ENCODE data around the gene STUM.

Gene STUM

GRCh38 chr1:226639631-226640061 is 91.1 kb downstream of the STUM start:
- no peak for DNase-seq (ENCODE audit: low read depth in 2 of 2)

DNA sequence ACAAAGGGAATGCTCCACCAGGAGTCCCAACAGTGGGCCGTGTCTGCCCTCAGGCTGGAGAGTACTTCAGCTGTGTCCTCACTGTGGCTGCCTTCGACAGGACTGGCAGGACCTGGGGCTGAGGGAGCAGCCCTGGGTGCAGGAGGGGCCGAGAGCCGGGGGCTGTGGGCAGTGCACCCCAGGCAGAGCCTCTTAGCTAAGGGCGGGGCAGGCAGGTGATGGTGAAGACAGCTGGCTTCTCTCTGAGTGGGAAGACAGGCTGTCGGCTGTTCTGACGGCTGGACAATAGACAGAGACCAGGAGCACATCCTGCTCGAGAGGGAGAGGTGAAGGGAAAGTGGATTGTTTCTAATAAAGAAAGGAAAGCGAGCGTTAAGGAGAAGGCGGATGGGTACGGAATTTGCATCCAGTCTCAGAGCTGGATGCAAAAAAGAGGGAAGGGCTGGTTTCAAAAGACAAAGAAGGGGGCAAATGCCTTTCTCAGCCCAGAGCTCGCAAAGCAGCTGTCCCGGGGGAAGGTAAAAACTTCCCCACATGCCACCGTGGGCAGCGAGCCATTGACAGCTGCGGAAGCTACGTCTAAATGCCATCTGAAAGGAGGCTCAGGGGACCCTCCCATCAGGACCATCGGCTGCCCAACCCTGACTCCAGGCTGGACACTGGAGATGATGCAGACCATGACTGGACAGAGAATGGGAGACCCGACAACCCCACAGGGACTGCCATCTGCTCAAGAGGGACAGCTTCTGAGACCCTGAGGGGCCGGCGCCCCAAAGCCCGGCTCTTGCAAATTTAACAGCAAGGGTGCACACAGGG is 92.0 kb downstream of the STUM start:
- no peak for DNase-seq (ENCODE audit: low read depth in 2 of 2)

- DNase-seq (ENCODE audit: low read depth in 2 of 2) = no peak
Measured at GRCh38 chr1:226641671-226642231, 93.2 kb downstream of the STUM start.

GRCh38 chr1:226642421-226642820 is 93.9 kb downstream of the STUM start:
- DNase-seq (ENCODE audit: low read depth in 2 of 2) = no peak

DNA sequence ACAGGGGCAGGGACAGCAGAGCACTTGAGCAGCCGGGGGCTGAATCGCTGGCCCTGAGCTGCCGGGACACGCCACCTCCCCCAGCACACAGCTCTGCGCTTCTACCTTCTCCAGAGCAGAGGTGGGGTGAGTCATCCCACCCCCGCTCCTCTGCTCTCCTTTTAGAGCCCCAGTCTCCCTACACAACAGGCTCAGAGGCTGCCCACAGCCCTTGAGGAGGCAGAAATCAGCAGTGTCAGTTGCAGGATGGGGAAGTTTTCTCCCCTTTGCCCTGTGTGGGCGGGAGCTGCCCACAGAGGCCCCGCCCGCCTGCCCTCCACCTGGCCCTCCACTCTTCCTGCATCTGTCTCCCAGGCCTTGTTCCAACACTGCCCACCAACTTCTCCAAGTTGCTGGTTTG is 94.6 kb downstream of the STUM start:
- DNase-seq (ENCODE audit: low read depth in 2 of 2) = peak; percentile 68 to 72

DNA sequence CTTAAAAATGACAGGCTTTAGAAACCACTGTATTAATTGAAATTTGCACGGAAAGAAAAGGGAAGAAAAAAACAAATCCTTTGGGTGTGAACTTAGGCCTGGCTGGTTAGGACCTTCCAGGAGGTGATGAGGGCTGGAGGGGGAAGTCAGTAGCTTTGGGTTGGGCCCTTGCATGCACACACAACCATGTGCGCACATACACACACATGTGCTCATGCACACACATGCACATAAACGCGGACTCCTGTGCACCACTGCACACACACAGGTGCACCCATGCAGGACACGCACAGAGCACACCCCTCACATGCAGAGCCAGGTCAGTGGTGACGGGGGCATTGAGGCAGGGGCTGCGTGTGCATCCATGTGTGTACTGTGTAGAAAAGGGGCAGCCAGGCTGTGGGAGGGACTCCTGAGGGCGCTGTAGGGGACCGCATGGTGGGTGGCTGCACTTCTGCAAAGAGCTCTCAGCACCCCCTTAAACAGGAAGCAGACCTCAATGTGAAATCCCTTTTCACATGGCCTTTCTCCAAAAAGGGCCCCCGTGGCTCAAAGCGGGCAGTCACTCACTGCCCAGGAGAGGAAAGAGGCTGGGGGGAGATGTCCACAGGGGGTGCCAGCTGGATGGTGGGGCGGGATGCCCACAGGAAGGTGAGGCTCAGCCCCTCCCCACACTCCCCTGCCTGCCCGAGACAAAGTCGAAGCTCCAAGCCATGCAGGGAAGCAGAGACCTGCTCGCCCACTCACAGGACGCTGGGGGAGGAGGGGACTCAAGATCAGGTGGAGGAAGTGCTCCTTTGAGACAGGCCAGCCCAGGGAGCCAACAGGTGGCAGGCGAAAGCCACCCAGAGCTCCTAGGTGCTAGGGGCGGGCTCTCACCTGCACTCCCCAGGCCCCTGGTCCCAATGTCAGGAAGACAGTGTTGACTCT is 95.3 kb downstream of the STUM start:
- DNase-seq (ENCODE audit: low read depth in 2 of 2) = no peak

DNA sequence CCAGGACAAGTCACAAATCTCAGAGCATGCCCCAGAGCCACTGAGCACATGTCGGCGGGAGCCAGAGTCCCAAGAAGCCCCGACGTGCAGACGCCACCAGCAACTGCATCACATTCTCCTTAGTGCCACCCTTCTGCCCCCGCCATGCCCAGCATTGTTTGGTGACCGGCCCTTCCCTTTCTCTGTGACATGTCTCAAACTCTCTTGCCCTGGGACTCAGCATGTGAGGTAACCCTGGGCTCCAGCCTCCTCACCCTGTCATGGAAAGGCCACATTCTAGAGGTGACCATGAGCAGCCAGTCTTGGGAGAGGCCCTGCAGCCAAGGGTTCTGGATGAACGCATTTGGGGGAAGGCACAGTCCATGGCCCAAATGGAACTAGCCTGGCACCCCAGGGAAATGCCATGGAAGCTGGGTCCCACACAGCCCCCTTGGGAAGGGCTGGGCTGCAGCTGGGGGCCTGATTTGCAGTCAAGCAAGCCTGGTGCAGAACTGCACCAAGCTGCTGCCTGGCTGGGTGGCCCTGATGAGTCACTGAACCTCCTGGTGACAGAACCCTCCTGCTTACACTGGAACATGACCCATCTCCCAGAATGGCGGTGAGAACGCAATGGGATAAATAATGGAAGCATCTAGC is 96.1 kb downstream of the STUM start:
- DNase-seq (ENCODE audit: low read depth in 2 of 2) = no peak

- DNase-seq (ENCODE audit: low read depth in 2 of 2) = no peak
Measured at GRCh38 chr1:226645279-226645976, 96.9 kb downstream of the STUM start.

GRCh38 chr1:226646026-226646869 is 97.7 kb downstream of the STUM start:
- DNase-seq (ENCODE audit: low read depth in 2 of 2) = no peak

DNA sequence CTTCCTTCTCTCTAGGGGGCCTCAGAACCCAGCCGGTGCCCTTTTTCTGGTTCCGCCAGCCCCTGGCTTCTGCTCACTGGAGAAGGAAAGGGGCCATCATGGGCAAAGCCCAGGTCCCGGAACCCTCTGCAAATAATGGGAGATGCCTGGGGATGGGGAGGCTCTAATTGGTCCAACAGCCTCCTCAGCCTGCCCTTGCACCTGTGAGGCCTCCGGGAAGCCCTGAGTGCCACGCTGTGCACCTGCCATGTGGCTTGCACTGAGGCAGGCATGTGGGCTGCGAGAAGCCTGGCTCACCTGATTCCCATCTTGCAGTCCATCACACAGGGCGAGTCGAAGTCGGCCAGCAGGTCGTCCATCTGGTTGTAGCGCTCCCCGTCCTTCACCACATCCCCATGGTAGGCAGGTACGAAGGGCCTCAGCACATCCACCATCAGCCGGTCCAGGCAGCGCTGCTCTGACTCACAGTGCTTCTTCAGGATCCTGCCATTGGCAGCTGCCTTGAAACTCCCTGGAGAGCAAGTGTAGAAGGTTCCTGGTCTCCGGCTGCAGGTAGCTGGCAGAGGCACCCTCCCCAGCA is 98.4 kb downstream of the STUM start:
- DNase-seq (ENCODE audit: low read depth in 2 of 2) = no peak

GRCh38 chr1:226647719-226648118 is 99.2 kb downstream of the STUM start:
- DNase-seq (ENCODE audit: low read depth in 2 of 2) = no peak

DNA sequence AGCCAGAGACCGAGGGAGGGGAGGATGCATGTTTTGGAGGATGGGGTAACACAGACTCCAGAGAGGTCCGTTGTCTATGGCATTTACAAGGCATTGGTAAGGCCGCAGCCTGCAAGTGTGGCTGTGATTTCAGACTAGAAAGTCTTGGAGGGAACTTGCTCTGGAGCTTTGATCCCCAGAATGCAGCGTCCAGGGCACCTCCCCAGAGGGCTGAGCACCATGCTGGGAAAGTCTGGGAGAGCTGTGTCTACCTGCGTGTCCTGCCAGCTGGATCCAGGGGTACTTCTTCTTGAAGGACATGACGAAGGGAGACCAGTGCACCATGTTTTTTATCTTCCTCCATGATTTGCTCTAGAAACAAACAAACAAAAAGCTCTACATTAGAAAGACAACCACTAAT is 99.9 kb downstream of the STUM start:
- no peak for DNase-seq (ENCODE audit: low read depth in 2 of 2)

DNA sequence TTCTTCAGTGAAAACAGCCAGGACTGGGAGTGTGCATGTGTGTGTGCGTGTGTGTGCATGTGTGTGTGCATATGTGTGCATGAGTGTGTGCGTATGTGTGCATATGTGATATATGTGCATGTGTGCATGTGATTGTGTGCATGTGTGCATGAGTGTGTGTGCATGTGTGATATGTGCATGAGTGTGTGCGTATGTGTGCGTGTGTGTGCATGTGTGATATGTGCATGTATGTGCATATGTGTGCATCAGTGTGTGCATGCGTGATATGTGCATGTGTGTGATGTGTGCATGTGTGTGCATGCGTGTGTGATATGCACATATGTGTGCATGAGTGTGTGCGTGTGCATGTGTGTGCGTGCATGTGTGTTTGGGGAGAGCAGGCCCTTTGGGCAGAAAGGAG is 100.7 kb downstream of the STUM start:
- no peak for DNase-seq (ENCODE audit: low read depth in 2 of 2)

DNA sequence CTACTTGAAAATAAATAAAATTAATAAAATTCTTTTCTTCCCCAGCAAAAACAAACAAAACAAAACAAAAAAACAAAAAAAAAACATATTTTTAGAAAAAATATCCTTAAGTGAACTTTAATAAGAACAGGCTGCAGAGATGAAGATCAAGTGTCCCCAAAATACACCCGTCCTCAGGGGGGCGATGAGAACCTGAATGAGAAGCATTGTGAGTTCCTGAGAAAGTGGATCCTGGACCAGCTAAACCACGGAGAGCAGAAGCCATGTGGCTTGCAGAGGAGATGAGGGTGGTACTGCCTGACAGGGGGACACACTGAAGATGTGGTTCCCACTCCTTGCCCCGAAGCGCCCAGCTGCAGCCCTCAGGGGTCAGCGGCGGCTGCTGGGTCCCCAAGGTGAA is 101.2 kb downstream of the STUM start:
- no peak for DNase-seq (ENCODE audit: low read depth in 2 of 2)

DNA sequence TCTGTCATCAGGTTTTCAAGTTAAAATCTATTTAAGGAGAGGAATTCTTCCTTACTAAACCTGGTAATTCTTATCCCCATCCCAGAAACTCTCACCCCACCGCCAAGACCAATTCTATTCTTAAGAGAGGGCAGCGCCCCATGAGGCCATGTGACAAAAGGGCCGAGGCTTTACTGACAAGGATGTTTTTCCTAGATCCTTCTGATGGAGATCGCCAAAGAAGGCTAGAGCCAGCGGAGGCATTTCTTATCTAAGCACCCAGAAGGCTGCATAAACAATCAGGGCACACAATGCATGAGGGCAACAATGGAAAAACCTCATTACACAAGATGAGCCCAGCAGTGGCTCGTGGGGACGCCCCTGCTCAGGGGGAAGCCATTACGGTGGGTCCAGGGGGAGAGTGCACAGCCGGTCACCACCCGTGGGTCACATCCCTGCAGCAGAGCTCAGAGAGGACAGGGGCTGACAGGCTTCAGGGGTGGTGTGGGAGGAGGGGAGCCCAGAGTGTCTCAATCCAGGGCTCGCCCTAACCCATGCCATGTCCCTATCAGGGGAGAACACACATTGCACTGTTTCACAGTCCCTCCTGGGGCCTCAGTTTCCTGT is 101.8 kb downstream of the STUM start:
- no peak for DNase-seq (ENCODE audit: low read depth in 2 of 2)

GRCh38 chr1:226651041-226651731 is 102.6 kb downstream of the STUM start:
- no peak for DNase-seq (ENCODE audit: low read depth in 2 of 2)

GRCh38 chr1:226651732-226652105 is 103.2 kb downstream of the STUM start:
- DNase-seq (ENCODE audit: low read depth in 2 of 2) = no peak

DNA sequence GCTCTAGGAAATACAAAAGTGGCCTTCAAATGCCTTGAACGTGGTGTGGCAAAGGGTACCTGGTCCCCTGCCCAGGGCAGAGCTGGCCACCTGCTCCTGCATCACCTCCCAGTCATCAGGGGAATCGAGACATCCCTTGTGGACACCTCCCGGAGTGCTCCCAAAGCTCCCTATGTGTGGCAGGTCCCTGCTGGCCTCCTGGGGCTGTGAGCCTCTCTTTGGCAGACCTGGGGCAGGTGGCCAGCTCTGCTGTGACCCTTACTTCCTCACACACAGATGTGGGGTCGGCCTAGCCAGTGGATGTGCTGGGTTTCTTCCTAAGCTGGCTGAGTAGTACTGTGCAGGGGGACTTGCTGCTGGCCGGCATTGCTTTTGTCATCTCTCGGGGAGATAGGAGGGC is 104.0 kb downstream of the STUM start:
- no peak for DNase-seq (ENCODE audit: low read depth in 2 of 2)

DNA sequence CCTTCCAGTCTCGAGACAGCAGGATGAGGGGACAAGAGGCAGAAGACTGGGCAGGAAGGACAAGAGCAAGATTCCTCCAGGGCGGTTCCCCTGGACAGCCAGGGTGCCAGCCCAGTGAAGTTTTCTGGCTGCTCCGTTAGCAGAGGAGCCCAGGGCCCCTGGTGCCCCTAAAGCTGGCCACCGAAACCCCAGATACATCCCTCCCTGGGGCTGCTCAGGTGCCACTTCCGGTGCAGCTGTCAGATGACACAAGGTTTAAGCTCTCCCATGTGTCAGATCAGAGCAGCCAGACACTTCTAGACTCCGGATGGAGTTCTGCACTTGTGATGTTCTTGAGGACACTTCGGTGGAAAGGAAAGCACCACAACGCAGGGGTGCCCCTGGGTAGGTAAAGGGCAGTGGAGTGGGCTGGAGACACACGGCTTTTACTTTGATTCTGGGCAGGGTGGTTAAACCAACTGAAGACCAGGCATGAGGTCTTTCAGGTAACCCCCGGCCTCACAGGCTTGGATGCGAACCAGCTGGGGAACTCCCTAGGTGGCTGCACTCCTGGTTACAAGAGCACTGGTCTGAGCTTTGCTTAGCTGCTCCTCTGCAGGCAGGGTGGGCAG is 104.9 kb downstream of the STUM start:
- no peak for DNase-seq (ENCODE audit: low read depth in 2 of 2)
